ENCODE measurements around the gene MAP2K4.

- TF ChIP-seq TCF7 (CRISPR knock-in tag; IDR thresholded peaks at IDR 0.05; ENCODE audit: low read depth) (no peak), CREB1 (CRISPR knock-in tag; IDR thresholded peaks at IDR 0.05) (no peak)
These were observed 19.8 kb downstream of the MAP2K4 start for GRCh38 chr17:12040478-12040877.
